ENCODE measurements around the gene RASD1. TPM values are rescaled to one million over a fixed set of nuclear protein-coding genes. Genes with fewer than 3 reads are reported as not detected.
"Not testable (repeated sequence)": the region's sequence is repeated elsewhere in the genome, so short reads cannot be mapped to it uniquely, and the experiment has no call there.

Gene RASD1
- total and polyA plus RNA-seq, 3 experiments from 2014 or later: 1.0 to 1.1 (median 1.0) TPM

DNA sequence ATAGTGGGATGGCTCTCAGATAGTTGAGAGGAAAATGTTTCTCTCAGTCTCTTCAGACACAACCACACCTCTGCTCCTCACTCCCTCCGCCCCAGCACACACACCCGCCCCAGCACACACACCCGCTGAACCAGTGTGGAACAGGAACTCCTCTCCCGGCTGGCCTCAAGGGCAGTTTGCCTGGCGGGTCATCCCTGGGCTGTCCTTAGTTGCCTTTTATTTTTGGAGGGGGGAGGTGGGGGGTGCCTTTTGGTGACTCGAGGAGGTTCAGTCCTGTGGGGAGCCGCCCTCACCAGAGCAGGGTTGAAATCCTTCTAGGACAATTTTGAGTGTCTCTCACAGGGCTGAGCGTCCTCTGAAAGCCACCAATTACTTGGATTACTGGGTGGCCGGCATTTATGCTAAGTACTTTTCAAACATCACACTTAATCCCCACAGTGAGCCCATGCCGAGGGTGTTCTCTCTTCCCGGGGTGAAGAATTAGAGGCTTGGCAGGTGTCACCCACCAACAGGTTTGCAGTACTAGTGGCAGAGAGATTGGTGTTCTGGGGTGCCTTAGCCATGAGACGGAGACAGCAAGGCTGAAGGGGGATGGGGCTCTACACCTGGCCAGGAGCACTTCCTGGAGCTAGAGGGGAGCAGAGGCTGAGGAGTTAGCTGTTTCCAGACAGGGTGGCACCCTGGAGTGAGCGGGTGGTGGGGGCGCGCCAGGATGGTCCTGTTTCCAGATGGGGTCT, 2.8 kb downstream of the RASD1 start:
- Mint-ChIP-seq H3K27ac (peak overlapping the region in 1 of 8 donors; percentile 50), H3K4me1 (peaks cover 11 to 25% (median 11%) of the 10 kb centered on the region in 3 donors), H3K9me3 (no peaks in the 10 kb centered on the region), H3K36me3 (peaks cover 0 to 35% (median 4%) of the 10 kb centered on the region in 3 donors), H3K4me3 (peak overlapping the region in 2 of 7 donors; percentile 37 to 77), H3K27me3 (peaks cover 5 to 7% of the 10 kb centered on the region in 2 donors)
- POLR2A ChIA-PET: no interaction called here
- Histone ChIP-seq H3K36me3 (ENCODE audit: insufficient read depth, low read length) (no peaks in the 10 kb centered on the region), H3K27ac (ENCODE audit: low read depth, low read length) (no peak overlapping the region), H3K27me3 (ENCODE audit: insufficient read depth, low read length, poor library complexity, severe bottlenecking) (no peaks in the 10 kb centered on the region), H3K4me1 (ENCODE audit: insufficient read depth, low read length) (peaks cover 10% of the 10 kb centered on the region), H3K4me3 (ENCODE audit: low read length) (no peak overlapping the region), H3K9me3 (ENCODE audit: low read length) (no peaks in the 10 kb centered on the region)
- no peak for DNase-seq
- CTCF ChIA-PET: no interaction called here

DNA sequence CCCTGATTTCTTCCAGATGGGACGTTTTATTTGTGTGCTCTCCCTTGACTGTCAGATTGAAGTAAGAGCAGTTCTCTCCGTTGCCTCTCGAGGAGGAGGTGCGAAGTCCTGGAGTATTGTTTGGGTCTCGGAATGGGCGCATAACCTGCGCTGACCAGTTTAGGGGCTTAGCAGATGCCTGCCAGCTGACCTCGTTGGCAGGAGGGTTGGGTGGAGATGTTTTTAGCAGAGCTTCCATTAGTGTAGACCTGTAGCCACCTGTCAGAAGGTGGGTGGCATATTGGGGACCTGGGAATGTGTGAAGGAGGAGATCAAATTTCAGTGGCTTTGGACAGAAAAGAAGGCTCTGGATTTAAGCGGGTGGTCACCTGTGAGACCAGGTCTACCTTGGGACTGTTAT, 3.6 kb downstream of the RASD1 start:
- peaks cover 5 to 7% of the 10 kb centered on the region in 2 donors for H3K27me3 Mint-ChIP-seq
- no peak for DNase-seq
- CTCF ChIA-PET: no interaction called here
- peaks cover 11 to 25% (median 14%) of the 10 kb centered on the region in 3 donors for H3K4me1 Mint-ChIP-seq
- H3K4me3 Mint-ChIP-seq: no peak overlapping the region
- Histone ChIP-seq H3K36me3 (ENCODE audit: insufficient read depth, low read length) (peaks cover 6% of the 10 kb centered on the region), H3K4me1 (ENCODE audit: insufficient read depth, low read length) (peaks cover 10% of the 10 kb centered on the region), H3K4me3 (ENCODE audit: low read length) (no peak overlapping the region), H3K27ac (ENCODE audit: low read depth, low read length) (no peak overlapping the region), H3K27me3 (ENCODE audit: insufficient read depth, low read length, poor library complexity, severe bottlenecking) (no peaks in the 10 kb centered on the region), H3K9me3 (ENCODE audit: low read length) (no peaks in the 10 kb centered on the region)
- POLR2A ChIA-PET: no interaction called here
- H3K27ac Mint-ChIP-seq: no peak overlapping the region
- H3K9me3 Mint-ChIP-seq: no peaks in the 10 kb centered on the region
- peaks cover 4 to 42% (median 6%) of the 10 kb centered on the region in 3 donors for H3K36me3 Mint-ChIP-seq

DNA sequence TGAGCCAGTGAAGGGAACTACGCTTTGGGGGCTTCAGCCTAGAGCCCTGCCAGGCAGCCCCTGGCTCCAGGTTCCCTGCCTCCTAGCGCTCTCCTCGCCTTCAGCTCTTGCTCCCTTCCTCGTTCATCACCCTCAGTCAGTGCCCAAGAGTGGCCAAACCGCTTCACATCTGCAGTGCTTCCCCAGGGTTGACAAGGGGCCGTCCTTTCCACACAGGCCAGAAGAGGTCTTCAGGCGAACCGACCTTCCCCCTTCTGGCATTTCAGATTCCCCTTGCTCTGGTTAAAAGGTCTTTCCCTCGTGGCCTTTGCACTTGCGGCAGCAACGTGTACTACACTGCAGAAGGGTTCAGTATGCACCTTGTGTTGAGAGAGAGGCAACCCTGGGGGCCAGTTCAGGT, 4.1 kb downstream of the RASD1 start:
- Histone ChIP-seq H3K27ac (ENCODE audit: low read depth, low read length) (no peak overlapping the region), H3K9me3 (ENCODE audit: low read length) (no peaks in the 10 kb centered on the region), H3K36me3 (ENCODE audit: insufficient read depth, low read length) (peaks cover 7% of the 10 kb centered on the region), H3K4me1 (ENCODE audit: insufficient read depth, low read length) (peaks cover 7% of the 10 kb centered on the region), H3K27me3 (ENCODE audit: insufficient read depth, low read length, poor library complexity, severe bottlenecking) (no peaks in the 10 kb centered on the region), H3K4me3 (ENCODE audit: low read length) (no peak overlapping the region)
- Mint-ChIP-seq H3K36me3 (peaks cover 4 to 47% (median 10%) of the 10 kb centered on the region in 3 donors), H3K27ac (peak overlapping the region in 2 of 8 donors; percentile 23 to 71), H3K9me3 (no peaks in the 10 kb centered on the region), H3K4me1 (peaks cover 11 to 24% (median 13%) of the 10 kb centered on the region in 3 donors), H3K27me3 (peaks cover 5 to 7% of the 10 kb centered on the region in 2 donors), H3K4me3 (no peak overlapping the region)
- ChIA-PET POLR2A (no interaction called here), CTCF (no interaction called here)
- no peak for DNase-seq

DNA sequence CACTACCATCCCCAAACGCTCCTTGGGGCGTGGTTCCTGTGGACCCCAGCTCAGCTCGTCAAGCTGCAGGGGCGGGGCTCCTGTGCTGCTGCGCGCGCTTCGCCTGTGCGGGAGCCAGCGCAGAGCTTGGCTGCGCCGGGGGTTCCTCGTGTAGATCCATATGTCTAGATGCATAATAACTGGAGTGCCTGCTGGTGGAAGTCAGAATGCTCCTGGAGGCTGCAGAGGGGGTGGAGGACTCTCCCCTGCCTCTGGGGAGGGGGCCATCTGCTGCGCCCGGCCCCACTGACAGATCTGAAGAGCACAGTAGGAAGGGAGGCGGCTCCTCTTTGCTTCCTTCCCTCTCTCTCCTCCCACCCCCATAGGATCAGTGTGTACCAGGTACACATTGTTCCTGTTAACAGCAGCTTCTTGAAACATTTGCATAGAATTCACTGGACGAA, 4.6 kb downstream of the RASD1 start:
- Mint-ChIP-seq H3K4me1 (peaks cover 14 to 26% (median 15%) of the 10 kb centered on the region in 3 donors), H3K36me3 (peaks cover 4 to 51% (median 10%) of the 10 kb centered on the region in 3 donors), H3K27ac (no peak overlapping the region), H3K4me3 (no peak overlapping the region), H3K9me3 (no peaks in the 10 kb centered on the region), H3K27me3 (peaks cover 5 to 7% of the 10 kb centered on the region in 2 donors)
- Histone ChIP-seq H3K36me3 (ENCODE audit: insufficient read depth, low read length) (peaks cover 7% of the 10 kb centered on the region), H3K27me3 (ENCODE audit: insufficient read depth, low read length, poor library complexity, severe bottlenecking) (no peaks in the 10 kb centered on the region), H3K9me3 (ENCODE audit: low read length) (no peaks in the 10 kb centered on the region), H3K27ac (ENCODE audit: low read depth, low read length) (no peak overlapping the region), H3K4me1 (ENCODE audit: insufficient read depth, low read length) (peaks cover 5% of the 10 kb centered on the region), H3K4me3 (ENCODE audit: low read length) (no peak overlapping the region)
- CTCF ChIA-PET: interaction anchor here (1.6 kb wide), 1 partner anchor 137 kb away, joined by 5 read pairs; no protein-coding TSS in a partner anchor
- no peak for DNase-seq
- POLR2A ChIA-PET: no interaction called here

DNA sequence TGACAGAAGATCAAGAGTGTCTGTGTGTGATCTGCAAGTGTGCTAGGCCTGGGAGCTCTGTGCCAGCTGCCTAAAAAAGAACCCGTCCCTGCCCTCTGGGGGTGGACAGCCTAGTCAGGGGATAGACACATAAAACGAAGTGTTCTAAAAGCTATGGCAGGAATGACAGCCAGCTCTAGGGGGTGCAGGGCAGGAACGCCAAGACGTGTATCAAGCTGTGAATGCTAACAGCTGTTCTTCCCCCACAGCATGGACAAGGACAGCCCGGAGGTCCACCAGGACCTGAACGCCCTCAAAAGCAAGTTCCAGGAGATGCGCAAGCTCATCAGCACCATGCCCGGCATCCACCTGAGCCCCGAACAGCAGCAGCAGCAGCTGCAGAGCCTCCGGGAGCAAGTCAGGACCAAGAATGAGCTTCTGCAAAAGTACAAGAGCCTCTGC, 5.1 kb downstream of the RASD1 start:
- CTCF ChIA-PET: interaction anchor here (1.6 kb wide), 1 partner anchor 136 kb away, joined by 5 read pairs; no protein-coding TSS in a partner anchor

DNA sequence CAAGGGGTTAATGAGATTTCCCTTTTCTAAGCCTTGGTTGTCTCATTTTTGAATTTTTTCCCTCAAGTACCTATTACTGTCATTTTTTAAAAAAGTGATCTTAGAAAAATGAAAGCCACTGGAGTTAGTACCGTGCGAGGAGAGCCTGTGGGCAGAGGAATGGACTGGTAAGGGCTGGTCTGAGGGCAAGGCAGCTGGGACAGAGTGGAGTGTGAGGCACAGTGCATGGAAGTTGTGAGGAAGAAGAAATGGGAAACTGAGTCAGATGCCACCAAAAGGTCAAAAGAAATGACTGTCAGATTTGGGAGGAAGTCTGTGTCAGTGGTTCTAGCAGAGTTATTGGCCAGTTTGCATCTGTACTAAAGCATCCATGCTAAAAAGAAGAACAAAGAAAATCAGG, 8.2 kb downstream of the RASD1 start:
- peaks cover 0 to 2% of the 10 kb centered on the region in 2 donors for H3K27me3 Mint-ChIP-seq
- H3K27me3 ChIP-seq (ENCODE audit: insufficient read depth, low read length, poor library complexity, severe bottlenecking): no peaks in the 10 kb centered on the region
- CTCF ChIA-PET: no interaction called here
- H3K4me3 ChIP-seq (ENCODE audit: low read length): no peak overlapping the region
- no peaks in the 10 kb centered on the region for H3K9me3 ChIP-seq (ENCODE audit: low read length)
- H3K9me3 Mint-ChIP-seq: no peaks in the 10 kb centered on the region
- peaks cover 4 to 60% (median 13%) of the 10 kb centered on the region in 3 donors for H3K36me3 Mint-ChIP-seq
- H3K36me3 ChIP-seq (ENCODE audit: insufficient read depth, low read length): peaks cover 7% of the 10 kb centered on the region
- no peak overlapping the region for H3K4me3 Mint-ChIP-seq
- H3K27ac Mint-ChIP-seq: peak overlapping the region in 2 of 8 donors; percentile 19 to 70
- H3K27ac ChIP-seq (ENCODE audit: low read depth, low read length): no peak overlapping the region
- POLR2A ChIA-PET: no interaction called here
- H3K4me1 Mint-ChIP-seq: peaks cover 17 to 24% (median 18%) of the 10 kb centered on the region in 3 donors
- peaks cover 6% of the 10 kb centered on the region for H3K4me1 ChIP-seq (ENCODE audit: insufficient read depth, low read length)
- DNase-seq: no peak

More for the DNA sequence above, 5.1 kb downstream of the RASD1 start:
- DNase-seq: no peak
- peaks cover 7% of the 10 kb centered on the region for H3K36me3 ChIP-seq (ENCODE audit: insufficient read depth, low read length)
- Mint-ChIP-seq H3K27ac (no peak overlapping the region), H3K4me3 (no peak overlapping the region), H3K9me3 (no peaks in the 10 kb centered on the region), H3K4me1 (peaks cover 14 to 26% (median 15%) of the 10 kb centered on the region in 3 donors), H3K36me3 (peaks cover 4 to 51% (median 10%) of the 10 kb centered on the region in 3 donors), H3K27me3 (peaks cover 5 to 7% of the 10 kb centered on the region in 2 donors)
- POLR2A ChIA-PET: no interaction called here
- H3K4me1 ChIP-seq (ENCODE audit: insufficient read depth, low read length): peaks cover 5% of the 10 kb centered on the region
- no peak overlapping the region for H3K27ac ChIP-seq (ENCODE audit: low read depth, low read length)
- H3K27me3 ChIP-seq (ENCODE audit: insufficient read depth, low read length, poor library complexity, severe bottlenecking): no peaks in the 10 kb centered on the region
- no peak overlapping the region for H3K4me3 ChIP-seq (ENCODE audit: low read length)
- no peaks in the 10 kb centered on the region for H3K9me3 ChIP-seq (ENCODE audit: low read length)

DNA sequence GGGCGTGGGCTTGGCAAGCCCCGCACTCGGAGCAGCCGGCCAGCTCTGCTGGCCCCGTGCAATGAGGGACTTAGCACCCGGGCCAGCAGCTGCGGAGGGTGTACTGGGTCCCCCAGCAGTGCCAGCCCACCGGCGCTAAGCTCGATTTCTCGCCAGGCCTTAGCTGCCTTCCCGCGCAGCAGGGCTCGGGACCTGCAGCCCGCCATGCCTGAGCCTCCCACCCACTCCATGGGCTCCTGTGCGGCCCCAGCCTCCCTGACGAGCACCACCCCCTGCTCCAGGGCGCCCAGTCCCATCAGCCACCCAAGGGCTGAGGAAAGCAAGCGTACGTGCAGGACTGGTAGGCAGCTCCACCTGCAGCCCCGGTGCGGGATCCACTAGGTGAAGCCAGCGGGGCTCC, 9.8 kb downstream of the RASD1 start:
- H3K36me3 ChIP-seq (ENCODE audit: insufficient read depth, low read length); H3K4me3 ChIP-seq (ENCODE audit: low read length); H3K27me3 ChIP-seq (ENCODE audit: insufficient read depth, low read length, poor library complexity, severe bottlenecking); H3K9me3 Mint-ChIP-seq; DNase-seq; H3K27ac Mint-ChIP-seq; H3K27me3 Mint-ChIP-seq; H3K4me1 ChIP-seq (ENCODE audit: insufficient read depth, low read length); H3K27ac ChIP-seq (ENCODE audit: low read depth, low read length); CTCF ChIA-PET; POLR2A ChIA-PET; H3K4me3 Mint-ChIP-seq; H3K9me3 ChIP-seq (ENCODE audit: low read length): not testable (repeated sequence)
- Mint-ChIP-seq H3K36me3 (peaks cover 4 to 54% (median 18%) of the 10 kb centered on the region in 3 donors), H3K4me1 (peaks cover 31 to 40% (median 32%) of the 10 kb centered on the region in 3 donors)

DNA sequence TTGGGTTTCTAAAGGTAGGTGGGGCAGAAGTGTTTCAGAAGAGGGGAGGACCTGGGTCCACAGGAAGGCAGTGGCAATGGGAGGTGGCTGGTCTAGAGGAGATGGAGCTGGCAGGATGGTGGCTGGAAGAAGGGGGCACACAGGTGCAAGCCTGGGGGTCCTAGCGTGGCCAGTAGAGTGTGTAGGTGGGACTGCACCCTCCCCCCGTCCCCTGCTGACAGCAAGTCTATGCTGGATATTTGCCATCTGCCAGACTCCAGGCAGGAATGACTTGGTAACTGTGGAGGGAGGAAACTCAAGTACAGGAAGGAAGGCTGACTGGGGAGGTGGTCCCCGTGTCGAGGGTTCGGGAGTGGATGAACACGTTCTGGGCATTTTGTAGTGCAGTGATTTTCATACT, 10.8 kb downstream of the RASD1 start:
- no peak overlapping the region for H3K4me3 Mint-ChIP-seq
- H3K27me3 Mint-ChIP-seq: peaks cover 0 to 2% of the 10 kb centered on the region in 2 donors
- H3K9me3 Mint-ChIP-seq: no peaks in the 10 kb centered on the region
- peaks cover 13% of the 10 kb centered on the region for H3K36me3 ChIP-seq (ENCODE audit: insufficient read depth, low read length)
- H3K36me3 Mint-ChIP-seq: peaks cover 4 to 54% (median 16%) of the 10 kb centered on the region in 3 donors
- H3K4me3 ChIP-seq (ENCODE audit: low read length): no peak overlapping the region
- POLR2A ChIA-PET: no interaction called here
- peaks cover 40 to 50% (median 42%) of the 10 kb centered on the region in 3 donors for H3K4me1 Mint-ChIP-seq
- no peaks in the 10 kb centered on the region for H3K9me3 ChIP-seq (ENCODE audit: low read length)
- CTCF ChIA-PET: no interaction called here
- H3K4me1 ChIP-seq (ENCODE audit: insufficient read depth, low read length): peaks cover 13% of the 10 kb centered on the region
- H3K27ac ChIP-seq (ENCODE audit: low read depth, low read length): no peak overlapping the region
- H3K27ac Mint-ChIP-seq: peak overlapping the region in 1 of 8 donors; percentile 29
- H3K27me3 ChIP-seq (ENCODE audit: insufficient read depth, low read length, poor library complexity, severe bottlenecking): no peaks in the 10 kb centered on the region
- no peak for DNase-seq

All from CD8-positive, alpha-beta memory T cell (primary cell).